Cardiac muscle cell (in vitro differentiated cells and primary cell): ENCODE measurements around the gene PPIB. TPM values are rescaled to one million over a fixed set of nuclear protein-coding genes. Genes with fewer than 3 reads are reported as not detected.
"Not testable (repeated sequence)": the region's sequence is repeated elsewhere in the genome, so short reads cannot be mapped to it uniquely, and the experiment has no call there.

ENCODE experiments used
- DNase-seq, 2 donors: peaks; one replicate each; pipeline versions ENCODE4 v3.0.0 to v3.0.0-alpha.2; 2010 to 2017; ENCODE audit warnings: low read depth in 1 of 2, low spot score in 1 of 2
- H3K27ac ChIP-seq: fragments of 200-600 bp; sonication (generic); 2 replicates; pipeline ENCODE4 v1.5.1; 2016
- H3K27me3 ChIP-seq: fragments of 200-600 bp; sonication (generic); 2 replicates; pipeline ENCODE4 v1.6.0; 2016; ENCODE audit warnings: control low read depth
- H3K36me3 ChIP-seq: fragments of 200-600 bp; sonication (generic); 2 replicates; pipeline ENCODE4 v1.5.1; 2016; ENCODE audit warnings: control low read depth
- H3K4me1 ChIP-seq: fragments of 200-600 bp; sonication (generic); 2 replicates; pipeline ENCODE4 v1.8.1; 2017; ENCODE audit warnings: low read depth, mild to moderate bottlenecking, mixed run types
- H3K4me3 ChIP-seq: fragments of 200-600 bp; sonication (generic); 2 replicates; pipeline ENCODE4 v1.5.1; 2016; ENCODE audit warnings: mild to moderate bottlenecking
- H3K9me3 ChIP-seq: fragments of 200-600 bp; sonication (generic); 2 replicates; pipeline ENCODE4 v1.5.1; 2017; ENCODE audit warnings: low read depth, mild to moderate bottlenecking, control low read depth
- CTCF ChIP-seq: IDR thresholded peaks from 2 replicates; pipeline ENCODE4 v1.5.1; 2012; ENCODE audit warnings: low read depth, mild to moderate bottlenecking, low read length
- polyA plus RNA-seq: library from polyadenylated mRNA; unstranded; fragments of >200 nt; fragmentation: Nextera tagmentation; extraction: Ambion mirVana; gene quantifications from 2 replicates; pipeline ENCODE4 v1.2.1, GENCODE V29; 2016
- total RNA-seq: library from RNA; depleted of rRNA; stranded (reverse); fragments of >200 nt; gene quantifications from 2 replicates; pipeline ENCODE4 v1.2.3, GENCODE V29; 2016

PPIB gene
- total and polyA plus RNA-seq, 2 experiments from 2014 or later: 382 to 1,055 TPM

DNA sequence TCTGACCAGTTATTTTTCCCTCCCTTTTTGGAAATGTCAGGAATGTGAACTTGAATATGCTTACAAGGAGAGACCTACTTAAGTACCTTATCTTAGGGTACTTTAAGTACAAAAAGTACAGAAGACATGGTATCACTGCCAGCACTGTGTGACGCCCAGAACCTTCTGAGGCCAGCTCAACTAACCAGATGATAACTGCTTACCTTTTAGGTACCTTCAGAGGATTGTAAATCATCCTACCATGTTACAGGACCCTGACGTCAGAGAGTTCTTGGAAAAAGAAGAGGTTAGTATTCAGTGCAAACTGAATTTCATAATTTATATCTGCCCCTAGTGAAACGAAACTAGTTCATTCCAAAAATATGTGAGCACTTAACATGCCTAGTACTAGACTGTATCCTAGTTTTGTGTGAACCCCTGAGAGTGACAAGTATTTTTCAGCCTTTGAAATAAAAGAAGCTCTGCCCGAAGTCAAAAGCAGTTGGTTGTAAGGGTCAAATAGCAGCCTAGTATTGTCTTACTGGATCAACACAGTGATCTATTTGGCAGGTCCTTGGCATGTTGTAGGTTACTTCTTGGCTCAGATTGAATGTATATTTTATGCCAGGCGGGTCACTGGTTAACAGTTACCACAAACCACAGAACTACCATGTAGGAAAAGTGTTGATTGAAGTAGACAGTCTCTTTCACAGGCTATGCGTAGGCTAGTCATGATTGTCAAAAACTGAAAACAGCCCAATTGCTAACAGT is 35.1 kb downstream of the PPIB start:
- DNase-seq: no peak
- Histone ChIP-seq H3K4me3 (no peak overlapping the region), H3K36me3 (peaks cover 73% of the 10 kb centered on the region), H3K4me1 (peaks cover 4% of the 10 kb centered on the region), H3K27me3 (no peaks in the 10 kb centered on the region), H3K9me3 (no peaks in the 10 kb centered on the region), H3K27ac (peak overlapping the region; percentile 38)
- TF ChIP-seq CTCF: no peak

DNA sequence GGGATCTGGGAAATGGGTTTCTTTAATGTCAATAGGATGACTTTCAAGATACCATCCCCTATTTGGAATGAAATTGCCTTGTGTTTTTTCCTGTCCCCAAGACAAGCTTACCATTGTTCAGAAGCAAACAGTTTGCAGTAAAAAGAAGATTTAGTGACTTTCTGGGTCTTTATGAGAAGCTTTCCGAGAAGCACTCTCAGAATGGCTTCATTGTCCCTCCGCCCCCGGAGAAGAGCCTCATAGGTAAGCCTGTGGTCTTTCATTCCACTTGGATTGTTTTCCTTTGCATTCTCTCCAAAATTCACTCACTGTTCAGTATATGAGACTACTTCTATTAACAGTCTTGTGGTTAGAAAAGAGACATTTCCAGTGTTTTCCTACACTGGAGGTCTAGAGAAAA is 36.8 kb downstream of the PPIB start:
- Histone ChIP-seq H3K36me3 (peaks cover 65% of the 10 kb centered on the region), H3K27me3 (no peaks in the 10 kb centered on the region), H3K27ac (no peak overlapping the region), H3K9me3 (no peaks in the 10 kb centered on the region), H3K4me1 (peaks cover 4% of the 10 kb centered on the region), H3K4me3 (no peak overlapping the region)
- DNase-seq: no peak
- TF ChIP-seq CTCF: no peak

DNA sequence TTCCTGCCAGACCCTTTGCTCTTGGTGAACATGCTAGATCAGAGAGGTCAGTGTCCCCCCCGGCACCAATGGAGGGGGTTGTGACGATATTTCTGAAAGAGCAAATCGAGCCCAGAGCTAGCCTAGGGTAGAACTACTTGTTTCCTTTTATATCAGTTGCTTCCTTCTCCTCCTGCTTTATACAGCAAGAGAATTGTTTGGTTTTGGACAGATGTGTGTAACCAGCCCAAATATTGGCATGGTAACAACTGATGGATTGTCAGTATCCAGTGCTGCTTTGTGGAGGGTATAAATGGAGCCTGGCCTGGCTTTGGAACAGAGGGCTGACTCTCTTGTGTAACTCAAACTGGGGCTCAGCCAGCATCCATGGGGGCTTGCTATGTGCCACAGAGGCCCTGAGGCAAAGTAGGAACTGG is 39.9 kb downstream of the PPIB start:
- Histone ChIP-seq H3K36me3 (peaks cover 52% of the 10 kb centered on the region), H3K9me3 (no peaks in the 10 kb centered on the region), H3K27ac (no peak overlapping the region), H3K4me1 (peaks cover 4% of the 10 kb centered on the region), H3K4me3 (no peak overlapping the region), H3K27me3 (no peaks in the 10 kb centered on the region)
- TF ChIP-seq CTCF: no peak
- DNase-seq: no peak

DNA sequence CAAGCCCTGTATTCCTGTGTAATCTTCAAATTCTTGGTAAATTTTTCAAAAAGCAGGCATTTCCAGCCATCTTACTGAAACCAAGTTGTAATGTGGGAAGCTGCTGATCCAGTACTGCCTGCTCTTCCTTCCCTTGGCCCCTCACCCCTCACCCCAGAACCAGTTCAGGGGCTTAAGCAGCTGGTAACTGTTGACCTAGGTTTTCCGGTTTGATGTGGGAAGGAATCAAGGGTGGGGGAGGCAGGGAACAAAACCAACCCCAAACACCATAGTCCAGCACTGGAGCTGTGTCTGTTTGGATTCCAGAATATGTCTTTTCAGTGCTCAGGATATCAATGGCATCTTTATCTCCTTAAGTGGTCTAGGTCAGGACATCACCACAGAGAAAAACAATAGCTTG is 40.4 kb downstream of the PPIB start:
- H3K27ac ChIP-seq: no peak overlapping the region
- no peaks in the 10 kb centered on the region for H3K9me3 ChIP-seq
- TF ChIP-seq CTCF: no peak
- H3K4me1 ChIP-seq: peaks cover 4% of the 10 kb centered on the region
- no peak for DNase-seq
- no peaks in the 10 kb centered on the region for H3K27me3 ChIP-seq
- H3K4me3 ChIP-seq: no peak overlapping the region
- H3K36me3 ChIP-seq: peaks cover 52% of the 10 kb centered on the region

DNA sequence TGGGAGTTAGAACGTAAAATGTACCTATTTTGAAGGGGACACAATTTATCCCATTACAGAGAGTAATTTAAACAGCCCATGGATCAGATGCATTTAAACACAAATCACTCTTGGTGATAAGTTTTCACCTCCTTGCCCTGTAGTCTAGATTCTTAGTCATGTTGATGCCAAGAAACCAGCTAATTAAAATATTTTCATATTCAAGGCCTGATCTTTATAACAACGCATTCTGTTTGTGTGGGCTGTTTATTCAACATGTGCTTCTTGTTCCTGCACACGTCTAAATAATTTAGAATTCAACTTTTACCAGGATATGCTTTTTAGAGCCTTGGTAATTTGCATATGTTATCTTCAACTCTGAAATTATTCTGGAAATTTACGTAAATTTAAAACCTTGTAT is 41.2 kb downstream of the PPIB start:
- Histone ChIP-seq H3K9me3 (no peaks in the 10 kb centered on the region), H3K27me3 (no peaks in the 10 kb centered on the region), H3K4me1 (no peaks in the 10 kb centered on the region), H3K27ac (no peak overlapping the region), H3K36me3 (peaks cover 51% of the 10 kb centered on the region), H3K4me3 (no peak overlapping the region)
- DNase-seq: no peak
- no peak for TF ChIP-seq CTCF

DNA sequence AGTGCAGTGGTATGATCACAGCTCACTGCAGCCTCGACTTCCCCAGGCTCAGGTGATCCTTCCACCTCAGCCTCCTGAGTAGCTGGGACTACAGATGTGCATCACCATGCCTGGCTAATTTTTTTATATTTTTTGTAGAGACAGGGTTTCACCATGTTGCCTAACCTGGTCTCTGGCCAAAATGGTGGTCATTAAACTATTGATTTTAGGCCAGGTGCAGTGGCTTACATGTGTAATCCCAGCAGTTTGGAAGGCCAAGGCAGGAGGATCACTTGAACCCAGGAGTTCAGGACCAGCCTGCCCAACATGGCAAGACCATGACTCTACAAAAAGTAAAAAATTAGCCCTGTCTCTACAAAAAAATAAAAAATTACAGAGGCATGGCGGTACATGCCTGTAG is 42.5 kb downstream of the PPIB start:
- not testable (repeated sequence) for H3K4me3 ChIP-seq, H3K27me3 ChIP-seq, H3K4me1 ChIP-seq, H3K9me3 ChIP-seq, DNase-seq, H3K27ac ChIP-seq
- H3K36me3 ChIP-seq: peaks cover 48% of the 10 kb centered on the region
